HG02970 (cell line): ENCODE data around the gene FNDC7.

Experiments
- ATAC-seq: cut with Tn5 transposase; IDR thresholded peaks from one replicate; pipeline ENCODE4 v1.9.1; 2021; ENCODE audit warnings: mild to moderate bottlenecking, moderate library complexity, moderate number of reproducible peaks; ENCODE audit not compliant: unreplicated experiment, low FRiP score

The FNDC7 gene

GRCh38 chr1:108791790-108792189 lies 79.1 kb downstream of the FNDC7 start:
- no peak for ATAC-seq
